Spinal cord (tissue), 10 donors: Measurements from ENCODE around the gene GBA2. TPM values are rescaled to one million over a fixed set of nuclear protein-coding genes. Genes with fewer than 3 reads are reported as not detected.

Experiments
- DNase-seq, 6 donors: peaks; one replicate each; pipeline versions ENCODE4 v3.0.0 to v3.0.0-alpha.2; 2013 to 2015; ENCODE audit warnings: low spot score in 6 of 6, low read depth in 4 of 6
- H3K27ac ChIP-seq: one replicate; pipeline ENCODE4 v1.5.1; 2013; ENCODE audit warnings: low read depth, low read length, control low read depth
- H3K27me3 ChIP-seq: one replicate; pipeline ENCODE4 v1.6.1; 2013; ENCODE audit warnings: low read length; ENCODE audit not compliant: control insufficient read depth, insufficient read depth
- H3K36me3 ChIP-seq: one replicate; pipeline ENCODE4 v1.6.1; 2013; ENCODE audit warnings: low read length; ENCODE audit not compliant: control insufficient read depth, insufficient read depth
- H3K4me1 ChIP-seq: one replicate; pipeline ENCODE4 v1.6.1; 2013; ENCODE audit warnings: low read length; ENCODE audit not compliant: control insufficient read depth, insufficient read depth
- H3K4me3 ChIP-seq: one replicate; pipeline ENCODE4 v1.5.1; 2013; ENCODE audit warnings: low read depth, low read length, control low read depth
- H3K9me3 ChIP-seq: one replicate; pipeline ENCODE4 v1.6.1; 2013; ENCODE audit warnings: low read length; ENCODE audit not compliant: control insufficient read depth, insufficient read depth
- WGBS: methylation state at CpG from one replicate; pipeline ENCODE4 v1.1.5; 2013; ENCODE audit warnings: missing lambda C conversion rate; ENCODE audit not compliant: insufficient coverage; 5-methylcytosine and 5-hydroxymethylcytosine counted together
- polyA plus RNA-seq, 2 donors: library from polyadenylated mRNA; unstranded; fragments of 120-200 nt; gene quantifications; one replicate each; pipeline ENCODE4 v1.2.1, GENCODE V29; 2013; ENCODE audit not compliant: insufficient read length in 2 of 2
- total RNA-seq, 2 donors: library from RNA; depleted of rRNA in 1 of 2; stranded (reverse); fragments of 120-200 nt in 1 of 2; fragments of >200 nt in 1 of 2; gene quantifications; one replicate each; pipeline versions ENCODE4 v1.2.3 to v1.2.4, GENCODE V29; 2013 to 2014
- donor health status: healthy.

GBA2 gene
- total and polyA plus RNA-seq, 4 donors: 46.9 to 131 (median 91.9) TPM

GRCh38 chr9:35743880-35744518 lies 5.0 kb downstream of the GBA2 start:
- Histone ChIP-seq H3K9me3 (no peaks in the 10 kb centered on the region), H3K4me1 (peaks cover 16% of the 10 kb centered on the region), H3K27ac (no peak overlapping the region), H3K36me3 (peaks cover 61% of the 10 kb centered on the region), H3K27me3 (no peaks in the 10 kb centered on the region), H3K4me3 (no peak overlapping the region)
- 100% methylated on average over 2 of the region's 8 CpGs for WGBS
- no peak for DNase-seq

- Histone ChIP-seq H3K4me3 (no peak overlapping the region), H3K27me3 (no peaks in the 10 kb centered on the region), H3K27ac (no peak overlapping the region), H3K9me3 (no peaks in the 10 kb centered on the region), H3K4me1 (peaks cover 16% of the 10 kb centered on the region), H3K36me3 (peaks cover 66% of the 10 kb centered on the region)
- 90% methylated on average over 2 of the region's 2 CpGs for WGBS
- no peak for DNase-seq
Observed at GRCh38 chr9:35743452-35743851, 5.6 kb downstream of the GBA2 start.

- 97% methylated on average over 7 of the region's 7 CpGs for WGBS
Observed at GRCh38 chr9:35741740-35742139, 7.3 kb downstream of the GBA2 start.

GRCh38 chr9:35740243-35740642 lies 8.8 kb downstream of the GBA2 start:
- H3K27me3 ChIP-seq: no peaks in the 10 kb centered on the region
- peaks cover 10% of the 10 kb centered on the region for H3K4me1 ChIP-seq
- H3K27ac ChIP-seq: no peak overlapping the region
- H3K9me3 ChIP-seq: no peaks in the 10 kb centered on the region
- DNase-seq: no peak
- peaks cover 89% of the 10 kb centered on the region for H3K36me3 ChIP-seq
- H3K4me3 ChIP-seq: no peak overlapping the region
- 95% methylated on average over 6 of the region's 6 CpGs for WGBS

More at GRCh38 chr9:35741740-35742139, 7.3 kb downstream of the GBA2 start:
- Histone ChIP-seq H3K27me3 (no peaks in the 10 kb centered on the region), H3K36me3 (peaks cover 83% of the 10 kb centered on the region), H3K4me3 (no peak overlapping the region), H3K9me3 (no peaks in the 10 kb centered on the region), H3K4me1 (peaks cover 5% of the 10 kb centered on the region), H3K27ac (no peak overlapping the region)
- DNase-seq: no peak

GRCh38 chr9:35738924-35739323 lies 10.1 kb downstream of the GBA2 start:
- Histone ChIP-seq H3K9me3 (no peaks in the 10 kb centered on the region), H3K27ac (no peak overlapping the region), H3K36me3 (peaks cover 80% of the 10 kb centered on the region), H3K4me1 (peaks cover 5% of the 10 kb centered on the region), H3K4me3 (no peak overlapping the region), H3K27me3 (no peaks in the 10 kb centered on the region)
- 98% methylated on average over 3 of the region's 7 CpGs for WGBS
- DNase-seq: no peak

GRCh38 chr9:35738186-35738585 lies 10.8 kb downstream of the GBA2 start:
- Histone ChIP-seq H3K4me3 (no peak overlapping the region), H3K4me1 (peaks cover 6% of the 10 kb centered on the region), H3K27me3 (no peaks in the 10 kb centered on the region), H3K27ac (no peak overlapping the region), H3K9me3 (no peaks in the 10 kb centered on the region), H3K36me3 (peaks cover 73% of the 10 kb centered on the region)
- no peak for DNase-seq
- 81% methylated on average over 4 of the region's 4 CpGs for WGBS

- Histone ChIP-seq H3K4me1 (peaks cover 13% of the 10 kb centered on the region), H3K27me3 (no peaks in the 10 kb centered on the region), H3K9me3 (no peaks in the 10 kb centered on the region), H3K4me3 (no peak overlapping the region), H3K27ac (no peak overlapping the region), H3K36me3 (peaks cover 67% of the 10 kb centered on the region)
- WGBS: 90% methylated on average over 7 of the region's 7 CpGs
- DNase-seq: no peak
Observed at GRCh38 chr9:35737143-35737542, 11.9 kb downstream of the GBA2 start.

- Histone ChIP-seq H3K36me3 (peaks cover 58% of the 10 kb centered on the region), H3K4me1 (peaks cover 13% of the 10 kb centered on the region), H3K9me3 (no peaks in the 10 kb centered on the region), H3K27ac (no peak overlapping the region), H3K27me3 (no peaks in the 10 kb centered on the region), H3K4me3 (no peak overlapping the region)
- DNase-seq: peak in 2 of 6 donors; percentile 77 to 79
- 36% methylated on average over 4 of the region's 5 CpGs for WGBS
Observed at GRCh38 chr9:35736201-35736633, 12.8 kb downstream of the GBA2 start.

GRCh38 chr9:35734096-35734495 lies 14.9 kb downstream of the GBA2 start:
- WGBS: no CpG with 5 or more reads among the region's 3 CpGs
- Histone ChIP-seq H3K27ac (no peak overlapping the region), H3K36me3 (peaks cover 44% of the 10 kb centered on the region), H3K27me3 (no peaks in the 10 kb centered on the region), H3K9me3 (no peaks in the 10 kb centered on the region), H3K4me3 (no peak overlapping the region), H3K4me1 (peaks cover 22% of the 10 kb centered on the region)
- DNase-seq: no peak

- Histone ChIP-seq H3K4me1 (peaks cover 31% of the 10 kb centered on the region), H3K36me3 (peaks cover 36% of the 10 kb centered on the region), H3K27me3 (no peaks in the 10 kb centered on the region), H3K4me3 (peak overlapping the region; percentile 93), H3K27ac (peak overlapping the region; percentile 97), H3K9me3 (no peaks in the 10 kb centered on the region)
- peak in 2 of 6 donors; percentile 32 to 37 for DNase-seq
- 0% methylated on average over 5 of the region's 14 CpGs for WGBS
Observed at GRCh38 chr9:35732800-35733541, 16.1 kb downstream of the GBA2 start.
